DLD1 (cell line): ENCODE data around the gene BUB3.
"Not testable (repeated sequence)": the region's sequence is repeated elsewhere in the genome, so short reads cannot be mapped to it uniquely, and the experiment has no call there.

Experiments used
- in situ Hi-C: cut with HindIII; loops from 2 replicates; pipeline ENCODE4 v1.10.0; 2017; ENCODE audit warnings: low sequenced_read_pairs

Gene BUB3

DNA sequence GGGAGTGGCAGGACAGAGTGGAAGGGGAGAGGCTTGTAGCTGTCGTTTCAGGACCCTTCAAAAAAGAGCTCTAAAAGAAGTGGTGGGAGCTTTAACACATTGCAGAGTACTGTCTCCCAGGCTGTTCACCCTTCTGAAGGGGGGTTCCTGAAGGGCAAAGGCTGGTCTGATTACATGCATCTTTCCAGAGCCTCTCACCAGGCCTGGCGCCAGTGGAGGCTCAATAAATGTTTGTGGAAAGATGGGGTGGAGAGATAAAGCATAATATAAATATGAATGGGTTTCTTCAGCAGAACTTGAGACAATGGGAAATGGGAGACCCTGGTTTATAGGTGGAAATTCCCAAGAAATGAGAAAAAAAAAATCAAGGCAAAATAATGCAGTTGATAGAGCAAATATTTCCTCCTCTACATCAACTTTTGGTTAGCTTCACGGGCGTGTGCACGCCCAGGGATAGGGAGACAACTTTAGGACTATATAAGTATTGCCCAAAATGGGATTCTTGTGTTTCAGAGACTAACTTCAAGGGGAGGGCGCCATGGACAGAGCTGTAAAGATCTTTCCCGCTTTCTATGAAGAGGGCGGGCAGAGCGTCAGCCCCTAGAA is 613 bp upstream of the BUB3 start:
- in situ Hi-C loops = no loop called here

DNA sequence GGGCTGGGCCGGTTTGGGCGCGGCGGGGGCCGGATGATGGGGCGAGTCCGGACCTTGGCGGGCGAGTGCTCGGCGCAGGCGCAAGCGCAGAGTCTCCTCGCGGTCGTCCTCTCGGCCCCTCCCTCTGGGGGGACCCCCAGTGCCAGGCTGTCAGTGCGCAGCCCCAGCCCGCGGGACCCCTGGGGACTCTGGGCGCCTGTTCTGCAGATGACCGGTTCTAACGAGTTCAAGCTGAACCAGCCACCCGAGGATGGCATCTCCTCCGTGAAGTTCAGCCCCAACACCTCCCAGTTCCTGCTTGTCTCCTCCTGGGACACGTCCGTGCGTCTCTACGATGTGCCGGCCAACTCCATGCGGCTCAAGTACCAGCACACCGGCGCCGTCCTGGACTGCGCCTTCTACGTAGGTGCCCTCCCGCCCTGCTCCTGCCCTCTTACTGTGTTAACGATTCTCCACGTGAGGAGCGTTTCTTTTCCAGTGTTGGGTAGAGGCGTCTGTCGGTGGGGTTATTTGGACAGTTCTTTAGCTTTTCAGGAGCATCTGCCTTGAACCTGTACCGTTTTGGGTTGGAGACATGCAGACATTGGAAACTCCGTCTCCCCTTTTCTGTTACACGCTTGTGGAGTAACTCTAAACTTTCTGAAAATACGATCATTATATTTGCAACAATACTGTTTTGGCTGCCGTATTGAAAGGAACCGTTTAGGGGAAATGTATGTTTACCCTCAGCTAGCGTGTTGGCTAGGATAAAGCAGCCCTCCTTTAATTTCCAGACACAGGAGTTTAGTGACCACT is 706 bp downstream of the BUB3 start:
- in situ Hi-C loops = no loop called here

- in situ Hi-C loops = no loop called here
Measured at GRCh38 chr10:123156078-123156477, 1.9 kb downstream of the BUB3 start.

DNA sequence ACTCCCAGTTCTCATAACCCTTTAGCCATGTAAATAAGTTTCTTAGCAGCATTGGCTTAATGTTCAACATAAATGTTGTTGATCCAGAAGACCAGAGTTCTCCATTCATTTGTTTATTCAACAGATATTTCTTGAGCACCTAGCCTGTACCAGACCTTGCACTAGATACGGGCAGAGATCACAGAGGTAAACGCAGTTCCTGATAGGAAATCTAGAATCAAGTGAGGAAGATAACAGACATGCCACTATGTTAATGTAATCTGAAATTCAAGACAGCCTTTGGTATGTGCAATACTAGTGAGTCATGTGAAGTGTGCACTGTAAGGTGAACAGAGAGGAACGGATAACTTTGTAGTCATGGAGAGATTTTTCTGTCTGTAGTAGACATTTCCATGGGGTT is 3.0 kb downstream of the BUB3 start:
- in situ Hi-C loops = no loop called here

DNA sequence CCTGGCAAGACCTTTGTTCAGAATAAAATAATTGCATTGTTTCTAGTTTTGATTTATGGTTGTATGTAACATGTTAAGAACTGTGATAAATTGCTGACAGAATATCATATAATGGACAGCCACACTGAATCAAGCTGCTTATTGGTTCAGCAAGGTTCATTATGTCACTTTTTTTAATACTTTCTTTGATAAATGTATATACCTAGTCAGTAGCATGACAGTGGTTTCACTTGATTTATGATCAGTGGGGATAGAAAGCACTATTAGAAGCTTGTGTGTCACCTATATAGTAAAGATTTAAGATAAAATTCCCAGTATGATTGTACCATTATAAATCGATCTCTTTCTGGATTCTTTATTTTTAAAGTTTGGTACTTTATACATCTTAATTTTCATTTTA is 4.5 kb downstream of the BUB3 start:
- in situ Hi-C loops = no loop called here

GRCh38 chr10:123160311-123160980 is 6.2 kb downstream of the BUB3 start:
- in situ Hi-C loops = no loop called here

GRCh38 chr10:123164319-123164718 is 10.1 kb downstream of the BUB3 start:
- in situ Hi-C loops = no loop called here

GRCh38 chr10:123165445-123166072 is 11.4 kb downstream of the BUB3 start:
- in situ Hi-C loops = no loop called here

DNA sequence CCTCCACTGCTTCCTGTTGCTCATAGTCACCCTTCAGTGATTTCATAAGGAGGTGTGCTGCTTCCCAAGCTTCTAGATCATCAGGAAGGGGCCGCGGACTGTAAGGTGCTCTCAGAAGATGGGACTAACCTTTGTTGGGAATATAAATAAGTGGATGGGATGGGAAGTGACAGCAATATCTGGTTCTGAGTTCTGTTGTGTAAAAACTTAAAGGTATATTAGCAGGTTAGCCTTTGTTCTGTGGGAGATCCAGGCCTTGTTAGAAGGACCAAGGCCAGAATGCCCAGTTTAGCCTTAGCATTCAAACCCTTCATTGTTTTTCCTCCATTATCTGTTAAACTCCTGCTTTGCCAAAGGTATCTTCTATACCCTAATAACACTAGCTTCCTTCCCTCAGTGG is 12.4 kb downstream of the BUB3 start:
- in situ Hi-C loops = no loop called here

- in situ Hi-C loops = no loop called here
Measured at GRCh38 chr10:123170961-123171360, 16.8 kb downstream of the BUB3 start.

GRCh38 chr10:123171616-123172015 is 17.4 kb downstream of the BUB3 start:
- in situ Hi-C loops = not testable (repeated sequence)

GRCh38 chr10:123175389-123176387 is 21.5 kb downstream of the BUB3 start:
- in situ Hi-C loops = no loop called here

GRCh38 chr10:123178390-123178789 is 24.2 kb downstream of the BUB3 start:
- in situ Hi-C loops = not testable (repeated sequence)

DNA sequence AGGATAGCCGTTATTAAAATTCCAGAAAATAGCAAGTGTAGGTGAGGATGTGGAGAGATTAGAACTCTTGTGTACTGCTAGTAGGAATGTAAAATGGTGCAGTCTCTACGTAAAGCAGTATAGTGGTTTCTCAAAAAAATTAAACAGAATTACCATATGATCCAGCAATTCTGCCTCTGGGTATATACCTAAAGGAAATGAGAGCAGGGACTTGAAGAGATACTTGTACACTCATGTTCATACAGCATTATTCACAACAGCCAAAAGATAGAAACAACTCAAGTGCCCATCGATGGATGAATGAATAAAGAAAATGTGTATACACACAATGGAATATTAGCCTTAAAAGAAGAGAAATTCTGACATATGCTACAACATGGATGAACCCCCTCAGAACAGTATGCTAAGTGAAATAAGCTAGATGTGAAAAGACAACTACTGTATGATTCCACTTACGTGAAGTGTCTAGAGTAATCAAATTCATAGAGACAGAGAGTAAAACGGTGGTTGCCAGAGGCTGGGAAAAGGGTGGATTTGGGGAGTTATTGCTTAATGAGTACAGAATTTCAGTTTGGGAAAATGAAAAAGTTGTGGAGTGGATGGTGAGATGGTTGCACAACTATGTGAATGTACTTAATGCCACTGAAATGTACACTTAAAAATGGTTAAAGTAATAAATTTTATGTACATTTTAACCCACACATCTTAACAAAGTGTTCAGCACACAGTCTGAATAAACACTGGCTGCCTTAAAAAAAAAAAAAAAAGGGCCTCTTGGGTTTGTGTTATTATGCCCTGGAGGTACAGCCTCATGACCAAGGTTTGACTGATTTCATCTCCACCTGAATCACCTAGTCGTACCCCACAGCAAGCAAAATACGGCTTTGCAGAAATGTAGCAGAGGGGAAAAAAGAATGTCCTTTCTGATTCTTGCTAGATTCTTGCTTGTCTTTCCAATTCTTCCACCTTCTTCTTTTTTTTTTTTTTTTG is 26.2 kb downstream of the BUB3 start:
- in situ Hi-C loops = no loop called here

DNA sequence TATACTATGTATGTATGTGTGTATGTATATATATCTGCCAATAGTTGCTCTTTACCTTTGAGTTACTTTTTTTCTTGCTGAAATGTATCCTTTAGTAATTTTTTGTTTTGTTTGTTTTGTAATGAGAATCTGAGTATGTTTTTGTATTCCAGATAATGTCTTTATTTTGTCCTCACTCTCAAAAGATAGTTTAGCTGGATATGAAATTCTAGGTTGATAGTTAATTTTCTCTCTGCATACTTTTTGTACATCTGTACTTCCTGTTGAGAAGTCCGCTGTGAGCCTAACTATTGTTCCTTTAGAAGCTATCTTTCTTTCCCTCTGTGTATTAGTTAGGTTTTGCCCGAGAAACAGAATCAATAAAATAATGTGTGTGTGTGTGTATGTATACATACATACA is 29.5 kb downstream of the BUB3 start:
- in situ Hi-C loops = no loop called here

GRCh38 chr10:123187781-123188180 is 33.6 kb downstream of the BUB3 start:
- in situ Hi-C loops = no loop called here

DNA sequence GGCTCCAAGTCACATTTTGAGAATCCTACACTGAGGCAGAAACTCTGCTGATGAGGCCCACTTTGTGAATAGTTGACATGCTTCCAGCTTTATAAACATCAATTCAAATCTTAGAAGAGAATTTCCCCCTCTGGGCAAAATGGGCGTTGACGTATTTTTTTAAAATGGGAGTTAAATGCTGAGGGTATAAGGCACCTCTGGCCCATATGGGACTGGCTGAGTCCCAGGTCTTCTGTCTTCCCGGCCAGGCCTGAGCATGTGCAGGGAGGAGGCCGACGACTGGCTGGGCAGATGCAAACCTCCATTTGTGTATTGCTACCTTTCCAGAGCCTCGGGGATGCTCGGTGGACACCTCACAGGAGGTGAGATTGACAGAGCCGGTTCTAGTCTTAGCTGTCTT is 37.7 kb downstream of the BUB3 start:
- in situ Hi-C loops = no loop called here

- in situ Hi-C loops = no loop called here
Measured at GRCh38 chr10:123194056-123194455, 39.9 kb downstream of the BUB3 start.

DNA sequence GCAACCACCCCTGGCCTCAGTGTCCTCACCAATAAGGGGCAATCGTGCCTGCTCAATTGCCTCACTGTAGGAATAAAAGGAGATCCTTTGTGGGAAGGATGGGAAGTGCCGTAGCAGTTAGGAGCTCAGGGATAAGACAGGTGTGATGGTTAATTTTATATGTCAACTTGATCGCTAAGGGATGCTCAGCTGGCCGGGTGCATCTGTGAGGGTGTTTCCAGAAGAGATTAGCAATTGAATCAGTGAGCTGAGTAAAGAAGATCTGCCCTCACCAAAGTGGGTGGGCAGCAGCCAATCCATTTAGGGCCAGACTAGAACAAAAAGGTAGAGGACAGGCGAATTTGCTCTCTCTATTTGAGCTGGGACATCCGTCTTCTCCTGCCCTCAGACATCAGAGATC is 46.3 kb downstream of the BUB3 start:
- in situ Hi-C loops = no loop called here
